OCI-M2 (cell line): ENCODE data around the gene SIT1.
"Not testable (repeated sequence)": the region's sequence is repeated elsewhere in the genome, so short reads cannot be mapped to it uniquely, and the experiment has no call there.

Source experiments
- DNase-seq: peaks from one replicate; lab custom pipeline; 2025; ENCODE audit not compliant: unreplicated experiment; lab: John Stamatoyannopoulos, UW

The SIT1 gene

DNA sequence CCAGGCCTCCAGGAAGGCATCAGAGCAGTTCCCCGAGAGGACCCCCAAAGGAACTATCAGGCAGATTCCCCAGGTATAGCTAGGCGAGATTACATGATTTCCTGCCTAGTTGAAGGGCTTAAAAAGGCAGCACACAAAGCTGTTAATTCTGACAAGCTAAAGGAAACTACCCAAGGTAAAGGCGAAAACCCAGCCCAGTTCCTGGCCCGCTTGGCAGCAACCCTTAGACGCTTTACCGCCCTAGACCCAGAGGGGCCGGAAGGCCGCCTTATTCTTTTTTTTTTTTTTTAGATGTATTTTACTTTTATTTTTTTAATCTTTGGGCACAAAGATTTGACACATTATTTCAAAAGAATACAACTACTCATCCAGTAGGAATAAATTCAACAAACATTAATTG lies 12.0 kb downstream of the SIT1 start:
- not testable (repeated sequence) for DNase-seq

DNA sequence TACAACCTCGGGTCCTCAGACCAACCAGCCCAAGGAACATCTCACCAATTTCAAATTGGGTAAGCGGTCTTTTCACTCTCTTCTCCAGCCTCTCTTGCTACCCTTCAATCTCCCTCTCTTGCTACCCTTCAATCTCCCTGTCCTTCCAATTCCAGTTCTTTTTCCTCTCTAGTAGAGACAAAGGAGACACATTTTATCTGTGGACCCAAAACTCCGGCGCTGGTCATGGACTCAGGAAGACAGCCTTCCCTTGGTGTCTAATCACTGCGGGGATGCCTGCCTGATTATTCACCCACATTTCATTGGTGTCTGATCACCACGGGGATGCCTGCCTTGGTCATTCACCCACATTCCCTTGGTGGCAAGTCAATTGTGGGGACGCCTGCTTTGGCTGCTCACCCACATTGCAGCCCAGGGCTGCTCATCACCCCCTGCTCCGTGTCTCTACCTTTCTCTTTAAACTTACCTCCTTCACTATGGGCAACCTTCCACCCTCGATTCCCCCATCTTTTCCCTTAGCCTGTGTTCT lies 13.2 kb downstream of the SIT1 start:
- not testable (repeated sequence) for DNase-seq

- DNase-seq = not testable (repeated sequence)
Measured at GRCh38 chr9:35636877-35637246, 13.9 kb downstream of the SIT1 start.

DNA sequence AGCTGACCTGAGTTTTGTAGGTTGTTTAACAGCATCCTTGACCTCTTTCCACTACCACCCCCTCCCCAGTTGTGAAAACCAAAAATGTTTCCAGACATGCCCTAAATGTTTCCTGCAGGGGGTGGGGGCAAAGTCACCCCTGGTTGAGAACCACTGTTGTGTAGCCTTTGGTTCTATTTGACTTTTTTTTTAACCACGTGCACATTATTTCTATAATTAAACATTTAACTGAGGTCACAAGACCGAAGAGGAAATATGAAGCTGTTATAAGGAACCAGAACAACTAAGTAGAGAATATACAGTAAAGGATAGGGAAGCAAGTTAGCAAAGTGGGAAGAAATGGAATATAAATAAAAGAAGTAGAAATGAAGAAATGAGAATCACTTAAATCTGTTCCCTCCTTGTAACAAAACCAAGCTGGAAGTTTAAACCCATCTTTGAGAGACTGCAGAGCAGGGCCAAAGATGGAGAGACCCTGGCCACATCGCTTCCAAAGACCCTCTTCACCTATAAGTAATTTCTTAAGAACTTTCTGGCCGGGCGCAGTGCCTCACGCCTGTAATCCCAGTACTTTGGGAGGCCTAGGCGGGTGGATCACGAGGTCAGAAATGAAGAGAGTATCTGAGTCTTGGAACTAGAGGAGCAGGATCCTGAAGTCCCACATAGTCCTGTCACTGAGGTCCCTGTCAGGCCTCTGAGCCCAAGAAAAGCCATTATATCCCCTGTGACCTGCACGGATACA lies 14.4 kb downstream of the SIT1 start:
- DNase-seq = no peak

DNA sequence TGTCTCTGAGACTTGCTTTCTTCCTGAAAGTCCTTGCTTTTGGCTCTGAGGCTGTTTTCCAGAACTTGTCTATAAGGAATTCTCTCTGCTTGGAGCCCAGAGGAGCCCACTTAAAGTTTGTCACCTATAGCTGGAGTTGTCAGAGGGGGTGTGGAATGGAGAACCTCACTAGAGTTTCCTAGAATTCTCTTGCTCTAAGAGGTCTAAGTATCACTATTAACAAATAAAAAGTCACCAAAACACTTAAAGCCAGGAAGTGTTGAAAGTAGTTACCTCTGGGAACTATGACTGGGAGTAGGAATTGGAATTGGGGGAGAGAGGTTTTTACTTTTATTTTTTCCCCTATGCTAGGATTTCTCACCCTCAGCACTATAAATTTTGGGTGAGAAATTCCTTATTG lies 15.0 kb downstream of the SIT1 start:
- DNase-seq = no peak

- DNase-seq = no peak
Measured at GRCh38 chr9:35629597-35629996, 21.1 kb downstream of the SIT1 start.

GRCh38 chr9:35628389-35628991 lies 22.2 kb downstream of the SIT1 start:
- DNase-seq = no peak

GRCh38 chr9:35627575-35627974 lies 23.2 kb downstream of the SIT1 start:
- no peak for DNase-seq

- no peak for DNase-seq
Measured at GRCh38 chr9:35619800-35620158, 31.0 kb downstream of the SIT1 start.

- no peak for DNase-seq
Measured at GRCh38 chr9:35618854-35619799, 31.6 kb downstream of the SIT1 start.

GRCh38 chr9:35618325-35618727 lies 32.4 kb downstream of the SIT1 start, which contains the start of gene CD72:
Gene CD72 (minus strand): TSS chr9:35618413. CDS start chr9:35618303, 110 bp downstream.
- no peak for DNase-seq

DNA sequence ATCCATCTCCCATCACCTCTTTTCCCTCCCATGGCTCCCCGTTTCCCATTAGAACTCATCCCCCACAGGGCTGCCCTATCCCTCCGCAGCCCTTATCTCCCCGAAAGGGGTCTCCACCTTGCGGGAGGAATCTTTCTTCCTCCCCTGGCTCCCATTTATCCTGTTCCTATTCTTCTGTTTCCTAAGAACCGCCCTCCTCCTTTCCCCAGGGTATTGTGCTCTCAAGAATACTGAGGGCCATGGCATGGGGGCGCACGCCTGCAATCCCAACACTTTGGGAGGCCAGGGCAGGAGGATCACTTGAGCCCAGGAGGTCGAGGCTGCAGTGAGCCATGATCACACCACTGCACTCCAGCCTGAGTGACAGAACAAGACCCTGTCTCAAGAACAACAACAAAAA lies 33.2 kb downstream of the SIT1 start:
- DNase-seq = no peak

GRCh38 chr9:35616681-35617459 lies 33.9 kb downstream of the SIT1 start:
- DNase-seq = no peak

DNA sequence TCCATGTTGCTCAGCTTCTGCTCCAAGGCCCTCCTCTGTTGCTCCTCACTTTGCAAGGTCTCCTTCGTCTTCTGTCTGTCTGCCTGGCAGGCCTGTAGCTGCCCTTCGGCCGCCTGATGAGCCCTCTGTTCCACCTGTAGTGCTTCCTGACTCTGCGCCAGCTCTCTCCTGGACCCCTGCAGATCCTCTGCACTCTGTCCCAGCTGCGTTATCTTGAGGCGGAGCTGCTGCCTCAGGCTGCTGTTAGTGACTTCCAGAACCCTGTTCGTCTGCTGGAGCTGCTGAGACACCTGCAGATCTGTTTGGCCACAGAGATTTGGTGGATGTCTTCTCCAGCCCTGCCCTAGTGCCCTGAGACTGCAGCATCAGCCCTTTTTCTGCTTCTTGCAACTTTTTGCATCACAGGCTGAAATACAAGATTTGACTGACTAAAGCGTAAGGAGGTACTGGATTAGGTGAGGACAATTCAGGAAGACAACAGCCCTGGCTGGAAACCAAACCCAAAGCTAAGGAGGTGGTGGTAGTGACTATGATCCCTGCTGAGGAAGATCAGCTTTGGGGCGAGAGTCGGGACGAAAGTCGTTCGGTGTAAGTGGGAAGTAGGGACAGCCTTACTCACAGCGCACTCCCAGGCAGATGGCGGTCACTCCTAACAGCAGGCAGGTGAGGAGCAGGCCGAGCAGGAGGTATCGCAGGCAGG lies 34.6 kb downstream of the SIT1 start:
- no peak for DNase-seq

DNA sequence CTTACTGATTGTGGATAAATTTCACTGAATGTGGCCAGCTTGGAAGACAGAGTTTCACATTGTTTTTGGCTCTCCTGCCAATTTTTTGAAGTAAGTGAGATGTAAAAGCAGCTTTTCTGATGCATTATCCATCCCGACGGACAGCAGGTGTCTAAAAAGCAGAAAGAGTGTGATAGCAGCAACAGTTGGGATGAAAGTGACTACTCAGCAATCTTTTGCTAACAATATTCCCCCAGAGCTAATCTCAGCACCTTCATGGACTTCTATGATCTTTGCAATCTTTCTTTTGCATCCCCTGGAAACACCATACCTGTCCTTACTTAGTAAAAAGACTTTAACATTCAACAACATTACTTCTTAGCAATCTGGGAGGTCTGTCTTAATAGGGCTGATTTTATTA lies 37.9 kb downstream of the SIT1 start:
- no peak for DNase-seq

DNA sequence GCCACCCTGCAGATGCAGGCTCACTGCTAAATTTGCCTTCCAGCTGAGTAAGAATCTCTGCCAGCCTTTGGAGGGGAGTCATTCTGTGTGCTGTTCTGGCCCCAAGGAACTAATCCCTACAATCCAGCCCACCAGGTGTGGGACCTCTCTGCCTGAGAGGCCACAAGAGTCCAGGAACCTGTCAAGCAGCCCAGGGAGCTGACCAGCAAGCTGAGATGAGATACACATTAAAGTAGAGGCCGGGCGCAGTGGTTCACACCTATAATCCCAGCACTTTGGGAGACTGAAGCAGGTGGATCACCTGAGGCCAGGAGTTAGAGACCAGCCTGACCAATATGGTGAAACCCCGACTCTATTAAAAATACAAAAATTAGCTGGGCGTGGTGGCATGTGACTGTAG lies 38.7 kb downstream of the SIT1 start:
- not testable (repeated sequence) for DNase-seq

- DNase-seq = no peak
Measured at GRCh38 chr9:35611230-35611797, 39.4 kb downstream of the SIT1 start.

DNA sequence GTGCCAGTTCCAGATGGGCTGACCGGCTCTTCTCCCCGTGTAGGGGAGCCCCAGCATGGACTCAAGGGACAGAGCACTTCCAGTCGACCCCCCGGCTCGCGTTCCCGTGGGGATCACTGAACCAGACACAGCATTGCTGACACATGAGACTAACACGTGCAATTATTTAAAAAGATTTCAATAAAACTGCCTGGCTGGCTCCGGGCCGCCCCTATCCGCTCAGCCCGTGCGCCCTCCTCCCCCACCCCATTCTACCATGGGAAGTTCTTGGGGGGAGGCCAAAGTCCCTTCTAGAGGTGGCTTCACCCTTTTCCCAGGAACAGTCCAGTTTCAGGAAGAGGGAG lies 40.9 kb downstream of the SIT1 start:
- no peak for DNase-seq

GRCh38 chr9:35609001-35609819 lies 41.5 kb downstream of the SIT1 start:
- no peak for DNase-seq
